NCI-H226 (cell line): ENCODE results near the gene KRTAP5-8.
"Not testable (repeated sequence)": the region's sequence is repeated elsewhere in the genome, so short reads cannot be mapped to it uniquely, and the experiment has no call there.

Experiments used
- DNase-seq: peaks from one replicate; pipeline ENCODE4 v3.0.0-alpha.2; 2015

The KRTAP5-8 gene

GRCh38 chr11:71537977-71538665 lies at the start of gene KRTAP5-8:
KRTAP5-8 (plus strand) TSS chr11:71538025; CDS start chr11:71538056, 31 bp downstream.
- not testable (repeated sequence) for DNase-seq

- no peak for DNase-seq
Measured at GRCh38 chr11:71488681-71489270, 49.0 kb upstream of the KRTAP5-8 start.

GRCh38 chr11:71489311-71490043 lies 48.3 kb upstream of the KRTAP5-8 start:
- peak; percentile 74 for DNase-seq

- no peak for DNase-seq
Measured at GRCh38 chr11:71490044-71490730, 47.6 kb upstream of the KRTAP5-8 start.

- no peak for DNase-seq
Measured at GRCh38 chr11:71490731-71491390, 47.0 kb upstream of the KRTAP5-8 start.

GRCh38 chr11:71491531-71491930 lies 46.3 kb upstream of the KRTAP5-8 start:
- DNase-seq: no peak

- no peak for DNase-seq
Measured at GRCh38 chr11:71491940-71492339, 45.9 kb upstream of the KRTAP5-8 start.

GRCh38 chr11:71495286-71496230 lies 42.3 kb upstream of the KRTAP5-8 start:
- DNase-seq: no peak

- no peak for DNase-seq
Measured at GRCh38 chr11:71496421-71496820, 41.4 kb upstream of the KRTAP5-8 start.

- DNase-seq: no peak
Measured at GRCh38 chr11:71498091-71498490, 39.7 kb upstream of the KRTAP5-8 start.

GRCh38 chr11:71499125-71499524 lies 38.7 kb upstream of the KRTAP5-8 start:
- no peak for DNase-seq

GRCh38 chr11:71499546-71499945 lies 38.3 kb upstream of the KRTAP5-8 start:
- no peak for DNase-seq

- no peak for DNase-seq
Measured at GRCh38 chr11:71500601-71501021, 37.2 kb upstream of the KRTAP5-8 start.

GRCh38 chr11:71501071-71501985 lies 36.5 kb upstream of the KRTAP5-8 start:
- no peak for DNase-seq

GRCh38 chr11:71502026-71502425 lies 35.8 kb upstream of the KRTAP5-8 start:
- DNase-seq: no peak

GRCh38 chr11:71502871-71503435 lies 34.9 kb upstream of the KRTAP5-8 start:
- no peak for DNase-seq

- DNase-seq: no peak
Measured at GRCh38 chr11:71504531-71504930, 33.3 kb upstream of the KRTAP5-8 start.

- no peak for DNase-seq
Measured at GRCh38 chr11:71505001-71505400, 32.8 kb upstream of the KRTAP5-8 start.

GRCh38 chr11:71505781-71506180 lies 32.0 kb upstream of the KRTAP5-8 start:
- no peak for DNase-seq

GRCh38 chr11:71507102-71507501 lies 30.7 kb upstream of the KRTAP5-8 start:
- no peak for DNase-seq
